ENCODE measurements around the gene BEND7. TPM values are rescaled to one million over a fixed set of nuclear protein-coding genes. Genes with fewer than 3 reads are reported as not detected.

Gene BEND7
- total and polyA plus RNA-seq, 2 of the 8 experiments (the other 6 are each of a cell fraction or from before 2014, with no cell fraction given) = 1.9 to 8.2 TPM

GRCh38 chr10:13496931-13497330 is 31.9 kb downstream of the BEND7 start:
- no peak for DNase-seq (ENCODE audit: low read depth in 1 of 2, low spot score in 2 of 2)

More at GRCh38 chr10:13496931-13497330, 31.9 kb downstream of the BEND7 start:
- Histone ChIP-seq H4K5ac (ENCODE audit: insufficient read length, low read depth, low read length) (no peak overlapping the region), H2BK120ac (replicated peaks; ENCODE audit: low read depth, low read length) (no peak overlapping the region), H2BK5ac (ENCODE audit: low read depth, low read length) (no peak overlapping the region), H3K23me2 (ENCODE audit: low read depth, low read length) (no peaks in the 10 kb centered on the region), H3K18ac (ENCODE audit: extremely low read depth, low read length) (no peak overlapping the region), H3K36me3 (ENCODE audit: control insufficient read depth in 2 of 4, insufficient read depth in 4 of 4, low read length in 3 of 4) (no peaks in the 10 kb centered on the region), H2AFZ (ENCODE audit: low read length) (no peak overlapping the region), H4K8ac (ENCODE audit: extremely low read depth, insufficient read depth, low read length) (no peak overlapping the region), H2AK5ac (ENCODE audit: low read depth, low read length) (no peak overlapping the region), H3K4ac (replicated peaks; ENCODE audit: insufficient read length, low read depth, low read length) (no peak overlapping the region), H4K20me1 (replicated peaks in 1 of 2; ENCODE audit: control insufficient read depth in 1 of 2, insufficient read depth in 2 of 2, low read length in 2 of 2) (no peaks in the 10 kb centered on the region), H3K79me1 (ENCODE audit: low read depth, low read length) (no peaks in the 10 kb centered on the region), H3K79me2 (ENCODE audit: control insufficient read depth in 1 of 2, insufficient read depth in 2 of 2, low read length in 2 of 2) (no peaks in the 10 kb centered on the region), H3K27me3 (replicated peaks in 1 of 4; ENCODE audit: control insufficient read depth in 3 of 4, extremely low read depth in 1 of 4, insufficient read depth in 3 of 4, low read length in 3 of 4) (no peaks in the 10 kb centered on the region; a peak in 1 of 7 replicates), H2BK20ac (ENCODE audit: low read length) (no peak overlapping the region), H3K27ac (ENCODE audit: low read depth, low read length) (no peak overlapping the region), H3K9ac (replicated peaks in 1 of 4; ENCODE audit: extremely low read depth in 1 of 4, low read depth in 3 of 4, low read length in 3 of 4) (no peak overlapping the region), H3K14ac (ENCODE audit: insufficient read length) (no peak overlapping the region), H3K56ac (replicated peaks; ENCODE audit: insufficient read length, low read depth, low read length) (no peak overlapping the region), H3K23ac (ENCODE audit: insufficient read length) (no peak overlapping the region), H3K4me1 (replicated peaks in 1 of 4; ENCODE audit: control insufficient read depth in 3 of 4, insufficient read depth in 4 of 4, low read length in 3 of 4) (no peaks in the 10 kb centered on the region), H4K91ac (replicated peaks; ENCODE audit: insufficient read length, low read length) (no peak overlapping the region), H3K9me3 (ENCODE audit: insufficient read depth in 2 of 2, low read depth in 1 of 2, low read length in 1 of 2) (no peaks in the 10 kb centered on the region), H2BK15ac (ENCODE audit: low read length) (no peak overlapping the region), H3K4me3 (ENCODE audit: extremely low read depth in 1 of 4, insufficient read depth in 2 of 4, low read depth in 3 of 4, low read length in 4 of 4) (no peak overlapping the region), H2BK12ac (ENCODE audit: low read depth, low read length) (no peak overlapping the region), H3K4me2 (ENCODE audit: insufficient read depth in 1 of 2, low read depth in 2 of 2, low read length in 2 of 2) (no peak overlapping the region)
- POLR2A ChIA-PET (ENCODE audit: partially characterized antibody) = interaction anchor here (1.3 kb wide), 1 partner anchor 8 kb away, joined by 3 read pairs; no protein-coding TSS in a partner anchor
- TF ChIP-seq KDM1A (IDR thresholded peaks at IDR 0.05; ENCODE audit: borderline replicate concordance, low read length) (no peak), NRF1 (IDR thresholded peaks at IDR 0.05; ENCODE audit: low read depth, low read length) (no peak), YY1 (IDR thresholded peaks at IDR 0.05; ENCODE audit: low read depth, low read length) (no peak), RNF2 (IDR thresholded peaks at IDR 0.05; ENCODE audit: borderline replicate concordance, low read depth, low read length, missing control alignments, poor library complexity, severe bottlenecking) (no peak), POU5F1 (IDR thresholded peaks at IDR 0.05; ENCODE audit: low read depth, low read length) (no peak), RBBP5 (IDR thresholded peaks at IDR 0.05; ENCODE audit: borderline replicate concordance, low read depth, low read length) (no peak), SP2 (IDR thresholded peaks at IDR 0.05; ENCODE audit: low read length) (no peak), CHD1 (IDR thresholded peaks at IDR 0.05; ENCODE audit: low read depth, low read length) (no peak), MAX (IDR thresholded peaks at IDR 0.05) (no peak)
- no peak for FAIRE-seq
- CTCF ChIA-PET (ENCODE audit: partially characterized antibody) = interaction anchor here (0.6 to 2.3 kb wide), 4 partner anchors 12 to 700 kb away, joined by 4 to 8 read pairs (median 6); no protein-coding TSS in a partner anchor
- WGBS, 2 experiments (ENCODE audit: extremely low coverage in 1 of 2, insufficient coverage in 1 of 2, insufficient read length in 1 of 2, insufficient replicate concordance in 2 of 2, low coverage in 1 of 2, low lambda C conversion rate in 2 of 2, missing lambda C conversion rate in 1 of 2) = 91% methylated on average over 8 of the region's 8 CpGs; no CpG with 5 or more reads in 1 of the 2 experiments
